Osteoblast (primary cell): Measurements from ENCODE around the gene SEMA3F. TPM values are rescaled to one million over a fixed set of nuclear protein-coding genes. Genes with fewer than 3 reads are reported as not detected.

Experiments
- DNase-seq: peaks from one replicate; pipeline ENCODE4 v3.0.0; 2011; ENCODE audit warnings: low spot score, mixed read lengths; ENCODE audit not compliant: insufficient read length; ENCODE audit errors: missing footprints
- H2AFZ ChIP-seq: 2 replicates; pipeline ENCODE4 v1.6.0; 2011; ENCODE audit warnings: mild to moderate bottlenecking, low read length
- H3K27ac ChIP-seq: 2 replicates; pipeline ENCODE4 v1.5.1; 2011; ENCODE audit warnings: mild to moderate bottlenecking, low read depth, low read length, moderate library complexity
- H3K27me3 ChIP-seq: 2 replicates; pipeline ENCODE4 v1.6.0; 2012; ENCODE audit warnings: mild to moderate bottlenecking, control low read depth, inconsistent platforms, low read length, moderate library complexity; ENCODE audit not compliant: insufficient read depth
- H3K36me3 ChIP-seq: 2 replicates; pipeline ENCODE4 v1.5.1; 2011; ENCODE audit warnings: mild to moderate bottlenecking, low read length, control low read depth, moderate library complexity; ENCODE audit not compliant: insufficient read depth
- H3K4me1 ChIP-seq: 2 replicates; pipeline ENCODE4 v1.5.1; 2011; ENCODE audit warnings: mild to moderate bottlenecking, low read length, control low read depth, moderate library complexity; ENCODE audit not compliant: insufficient read depth
- H3K4me2 ChIP-seq: 2 replicates; pipeline ENCODE4 v1.6.0; 2011; ENCODE audit warnings: mild to moderate bottlenecking, low read length; ENCODE audit not compliant: insufficient read depth
- H3K4me3 ChIP-seq: fragments of 200-600 bp; sonication (generic); 3 replicates; pipeline ENCODE4 v1.5.1; 2012; ENCODE audit warnings: mild to moderate bottlenecking, low read length, inconsistent platforms; ENCODE audit not compliant: insufficient read depth
- H3K79me2 ChIP-seq: 2 replicates; pipeline ENCODE4 v1.6.0; 2012; ENCODE audit warnings: mild to moderate bottlenecking, low read length, control low read depth, inconsistent platforms; ENCODE audit not compliant: insufficient read depth
- H3K9me3 ChIP-seq: 2 replicates; pipeline ENCODE4 v1.5.1; 2011; ENCODE audit warnings: low read depth, low read length, control low read depth
- H4K20me1 ChIP-seq: 2 replicates; pipeline ENCODE4 v1.6.0; 2012; ENCODE audit warnings: mild to moderate bottlenecking, low read length, control low read depth; ENCODE audit not compliant: insufficient read depth
- CTCF ChIP-seq: IDR thresholded peaks from 2 replicates; pipeline ENCODE4 v1.5.1; 2011; ENCODE audit warnings: mild to moderate bottlenecking, low read depth, low read length, moderate library complexity; ENCODE audit errors: extremely low read depth
- total RNA-seq: library from RNA; depleted of rRNA; stranded (reverse); fragments of >200 nt; gene quantifications from 2 replicates; pipeline ENCODE4 v1.2.3, GENCODE V29; 2012

The SEMA3F gene
- total RNA-seq, 1 donor = 5.1 TPM

- no peak for TF ChIP-seq CTCF
- Histone ChIP-seq H3K36me3 (no peaks in the 10 kb centered on the region), H3K27me3 (peaks cover 34% of the 10 kb centered on the region), H3K4me3 (no peak overlapping the region), H4K20me1 (no peaks in the 10 kb centered on the region), H3K9me3 (no peaks in the 10 kb centered on the region), H3K27ac (no peak overlapping the region), H2AFZ (no peak overlapping the region), H3K4me2 (no peak overlapping the region), H3K4me1 (no peaks in the 10 kb centered on the region), H3K79me2 (no peaks in the 10 kb centered on the region)
- DNase-seq = no peak
These were observed 41.2 kb downstream of the SEMA3F start for GRCh38 chr3:50196253-50196801.

GRCh38 chr3:50201573-50202315 lies 46.6 kb downstream of the SEMA3F start:
- no peak overlapping the region for H2AFZ ChIP-seq
- H3K9me3 ChIP-seq = no peaks in the 10 kb centered on the region
- no peaks in the 10 kb centered on the region for H3K79me2 ChIP-seq
- no peak overlapping the region for H3K4me3 ChIP-seq
- H3K4me1 ChIP-seq = no peaks in the 10 kb centered on the region
- no peak for TF ChIP-seq CTCF
- no peaks in the 10 kb centered on the region for H4K20me1 ChIP-seq
- DNase-seq = no peak
- H3K27ac ChIP-seq = no peak overlapping the region
- H3K4me2 ChIP-seq = no peak overlapping the region
- no peaks in the 10 kb centered on the region for H3K36me3 ChIP-seq
- H3K27me3 ChIP-seq = peaks cover 62% of the 10 kb centered on the region

- Histone ChIP-seq H3K79me2 (no peaks in the 10 kb centered on the region), H3K27me3 (peaks cover 62% of the 10 kb centered on the region), H3K27ac (no peak overlapping the region), H3K4me3 (no peak overlapping the region), H2AFZ (no peak overlapping the region), H4K20me1 (no peaks in the 10 kb centered on the region), H3K4me2 (no peak overlapping the region), H3K36me3 (no peaks in the 10 kb centered on the region), H3K4me1 (no peaks in the 10 kb centered on the region), H3K9me3 (no peaks in the 10 kb centered on the region)
- no peak for DNase-seq
- TF ChIP-seq CTCF = no peak
These were observed 47.4 kb downstream of the SEMA3F start for GRCh38 chr3:50202353-50203112.
